LHCN-M2 (cell line): Measurements from ENCODE around the gene STEAP3. TPM values are rescaled to one million over a fixed set of nuclear protein-coding genes. Genes with fewer than 3 reads are reported as not detected.
A peak's percentile ranks its signal among the peaks of the same experiment; 100 is the strongest.

Source experiments
- DNase-seq: peaks from one replicate; pipeline ENCODE4 v3.0.0-alpha.2; 2012; ENCODE audit warnings: low read depth
- polyA plus RNA-seq: library from polyadenylated mRNA; unstranded; fragments of >200 nt; gene quantifications from one replicate; pipeline ENCODE4 v1.2.1, GENCODE V29; 2012; ENCODE audit warnings: missing spikeins
- total RNA-seq: library from RNA; depleted of rRNA; stranded (reverse); fragments of >200 nt; gene quantifications from 2 replicates; pipeline ENCODE4 v1.2.3, GENCODE V29; 2014; rRNA removed

Gene STEAP3
- 39.1 and 42.4 TPM in 2 replicates for total RNA-seq
- 76.7 TPM for polyA plus RNA-seq

GRCh38 chr2:119223521-119224390 is at the start of gene STEAP3:
STEAP3 (plus strand) TSS chr2:119223834; CDS start chr2:119231013, 7,179 bp downstream.
- DNase-seq, result peak; percentile 70

- DNase-seq, result peak; percentile 27
Measured at GRCh38 chr2:119174216-119174992, 49.2 kb upstream of the STEAP3 start.

- no peak for DNase-seq
Measured at GRCh38 chr2:119174993-119175347, 48.7 kb upstream of the STEAP3 start.

GRCh38 chr2:119175517-119175916 is 48.1 kb upstream of the STEAP3 start:
- no peak for DNase-seq

GRCh38 chr2:119177171-119177837 is 46.3 kb upstream of the STEAP3 start:
- DNase-seq, result no peak

- no peak for DNase-seq
Measured at GRCh38 chr2:119177838-119178190, 45.8 kb upstream of the STEAP3 start.

GRCh38 chr2:119178776-119179175 is 44.9 kb upstream of the STEAP3 start:
- no peak for DNase-seq

- peak; percentile 90 for DNase-seq
Measured at GRCh38 chr2:119179202-119179601, 44.4 kb upstream of the STEAP3 start.

- peak; percentile 95 for DNase-seq
Measured at GRCh38 chr2:119179991-119180390, 43.6 kb upstream of the STEAP3 start.

- no peak for DNase-seq
Measured at GRCh38 chr2:119180892-119181291, 42.7 kb upstream of the STEAP3 start.

GRCh38 chr2:119181391-119181790 is 42.2 kb upstream of the STEAP3 start:
- no peak for DNase-seq

- DNase-seq, result no peak
Measured at GRCh38 chr2:119181791-119182445, 41.7 kb upstream of the STEAP3 start.

- peak; percentile 48 for DNase-seq
Measured at GRCh38 chr2:119184512-119184911, 39.1 kb upstream of the STEAP3 start.

- no peak for DNase-seq
Measured at GRCh38 chr2:119190321-119191111, 33.1 kb upstream of the STEAP3 start.

GRCh38 chr2:119192893-119193292 is 30.7 kb upstream of the STEAP3 start:
- DNase-seq, result no peak

- no peak for DNase-seq
Measured at GRCh38 chr2:119195001-119195400, 28.6 kb upstream of the STEAP3 start.

GRCh38 chr2:119195887-119196286 is 27.7 kb upstream of the STEAP3 start:
- no peak for DNase-seq

- DNase-seq, result no peak
Measured at GRCh38 chr2:119196301-119197125, 27.1 kb upstream of the STEAP3 start.

- no peak for DNase-seq
Measured at GRCh38 chr2:119197126-119197405, 26.6 kb upstream of the STEAP3 start.
